OCI-LY1 (cell line): ENCODE data around the gene RSF1.
A peak's percentile ranks its signal among the peaks of the same experiment; 100 is the strongest.

Experiments used
- H2AFZ ChIP-seq: fragments of 200-600 bp; sonication (generic), shearing (Covaris generic); 2 replicates; pipeline ENCODE4 v1.6.0; 2014; ENCODE audit warnings: antibody characterized with exemption, mild to moderate bottlenecking, low read length
- H3F3A ChIP-seq: fragments of 200-600 bp; sonication (generic), shearing (Covaris generic); 2 replicates; pipeline ENCODE4 v1.6.0; 2014; ENCODE audit warnings: mild to moderate bottlenecking, antibody characterized with exemption, low read length, moderate library complexity; ENCODE audit not compliant: insufficient read depth
- H3K27ac ChIP-seq: fragments of 200-600 bp; sonication (generic); 2 replicates; pipeline ENCODE4 v1.5.1; 2014; ENCODE audit warnings: low read length, mixed run types, mild to moderate bottlenecking, low read depth; ENCODE audit not compliant: poor library complexity, severe bottlenecking
- H3K27me3 ChIP-seq: fragments of 200-600 bp; sonication (generic); 2 replicates; pipeline ENCODE4 v1.6.0; 2014; ENCODE audit warnings: antibody characterized with exemption, mild to moderate bottlenecking, low read length, moderate library complexity; ENCODE audit not compliant: insufficient read depth
- H3K36me3 ChIP-seq: fragments of 200-600 bp; sonication (generic); 2 replicates; pipeline ENCODE4 v1.6.1; 2014; ENCODE audit warnings: mild to moderate bottlenecking, antibody characterized with exemption, low read length, moderate library complexity, mixed read lengths; ENCODE audit not compliant: insufficient read depth
- H3K4me1 ChIP-seq: fragments of 200-600 bp; sonication (generic); 2 replicates; pipeline ENCODE4 v1.5.1; 2014; ENCODE audit warnings: mild to moderate bottlenecking, low read length, moderate library complexity; ENCODE audit not compliant: insufficient read depth, severe bottlenecking
- H3K4me2 ChIP-seq: fragments of 200-600 bp; sonication (generic), shearing (Covaris generic); 2 replicates; pipeline ENCODE4 v1.6.1; 2014; ENCODE audit warnings: low read length
- H3K4me3 ChIP-seq: fragments of 200-600 bp; sonication (generic); 2 replicates; pipeline ENCODE4 v1.5.1; 2014; ENCODE audit warnings: low read length, low read depth, mild to moderate bottlenecking, mixed read lengths; ENCODE audit not compliant: poor library complexity, severe bottlenecking
- H3K79me2 ChIP-seq: fragments of 200-600 bp; shearing (Covaris generic); 2 replicates; pipeline ENCODE4 v1.6.1; 2016; ENCODE audit warnings: mixed run types, low read length, mixed read lengths; ENCODE audit not compliant: insufficient read depth
- H3K9ac ChIP-seq: fragments of 200-600 bp; sonication (generic), shearing (Covaris generic); 2 replicates; pipeline ENCODE4 v1.6.1; 2014; ENCODE audit warnings: mild to moderate bottlenecking, low read length, mixed read lengths
- H3K9me2 ChIP-seq: fragments of 200-600 bp; sonication (generic), shearing (Covaris generic); 2 replicates; pipeline ENCODE4 v1.6.1; 2014; ENCODE audit warnings: low read depth, mild to moderate bottlenecking, low read length, mixed read lengths
- H3K9me3 ChIP-seq: fragments of 200-600 bp; shearing (Covaris generic); 2 replicates; pipeline ENCODE4 v1.6.1; 2014; ENCODE audit warnings: low read length, mixed read lengths
- H4K20me1 ChIP-seq: fragments of 200-600 bp; sonication (generic), shearing (Covaris generic); 2 replicates; pipeline ENCODE4 v1.6.0; 2016; ENCODE audit warnings: mild to moderate bottlenecking, low read length; ENCODE audit not compliant: insufficient read depth
- CTCF ChIP-seq: fragments of 200-600 bp; sonication (generic), shearing (Covaris generic); IDR thresholded peaks from 2 replicates; pipeline ENCODE4 v1.5.1; 2017; ENCODE audit warnings: mild to moderate bottlenecking, antibody characterized with exemption, low read length, moderate library complexity, mixed read lengths
- EZH2 ChIP-seq: fragments of 200-600 bp; sonication (generic), shearing (Covaris generic); IDR thresholded peaks from 2 replicates; pipeline ENCODE4 v1.8.0; 2017; ENCODE audit warnings: borderline replicate concordance, mixed run types, mild to moderate bottlenecking, antibody characterized with exemption, low read length, moderate library complexity, mixed read lengths

RSF1 gene

GRCh38 chr11:77820565-77821348, at the start of gene RSF1, which contains the start of gene AAMDC:
TSS of gene RSF1 (minus strand) at chr11:77820722. CDS start at chr11:77820714, 8 bp downstream.
TSS of gene AAMDC (plus strand) at chr11:77821144. CDS start at chr11:77842497, 21,353 bp downstream.
- Histone ChIP-seq H2AFZ (peak within 1 kb of the TSS; percentile 32; the same call in 1 of the 2 replicates), H3F3A (0 out of 2 replicates have a peak, but pooled peaks cover 4% of the 10 kb centered on the region), H3K79me2 (peaks cover 35% of the 10 kb centered on the region), H3K27me3 (no peaks in the 10 kb centered on the region), H3K9ac (peak within 1 kb of the TSS; percentile 85), H3K36me3 (peaks cover 19% of the 10 kb centered on the region), H3K4me3 (peak within 1 kb of the TSS; percentile 84), H3K9me3 (peaks cover 3% of the 10 kb centered on the region), H3K4me1 (peaks cover 17% of the 10 kb centered on the region), H3K4me2 (peak within 1 kb of the TSS; percentile 96), H3K27ac (peak within 1 kb of the TSS; percentile 88), H3K9me2 (no peaks in the 10 kb centered on the region), H4K20me1 (no peaks in the 10 kb centered on the region)
- TF ChIP-seq CTCF = peak; percentile 54
- no peak for TF ChIP-seq EZH2

- H3F3A ChIP-seq = no peaks in the 10 kb centered on the region
- no peak overlapping the region for H3K4me3 ChIP-seq
- H3K4me1 ChIP-seq = no peaks in the 10 kb centered on the region
- no peaks in the 10 kb centered on the region for H3K27me3 ChIP-seq
- no peaks in the 10 kb centered on the region for H3K9me3 ChIP-seq
- no peaks in the 10 kb centered on the region for H4K20me1 ChIP-seq
- H2AFZ ChIP-seq = no peak overlapping the region
- no peak overlapping the region for H3K27ac ChIP-seq
- no peak for TF ChIP-seq EZH2
- no peak for TF ChIP-seq CTCF
- no peak overlapping the region for H3K9ac ChIP-seq
- H3K9me2 ChIP-seq = no peaks in the 10 kb centered on the region
- H3K36me3 ChIP-seq = peaks cover 7% of the 10 kb centered on the region; the same call in 1 of the 2 replicates
- no peaks in the 10 kb centered on the region for H3K79me2 ChIP-seq
- no peak overlapping the region for H3K4me2 ChIP-seq
Measured at GRCh38 chr11:77868744-77869143, 48.2 kb upstream of the RSF1 start.

GRCh38 chr11:77866336-77866735, 45.8 kb upstream of the RSF1 start:
- H3K36me3 ChIP-seq = 0 out of 2 replicates have a peak, but pooled peaks cover under 1% of the 10 kb centered on the region
- no peak overlapping the region for H3K4me3 ChIP-seq
- H3K27ac ChIP-seq = no peak overlapping the region
- H3K79me2 ChIP-seq = no peaks in the 10 kb centered on the region
- no peaks in the 10 kb centered on the region for H3K9me2 ChIP-seq
- H3K9ac ChIP-seq = no peak overlapping the region
- no peaks in the 10 kb centered on the region for H3F3A ChIP-seq
- no peak overlapping the region for H2AFZ ChIP-seq
- H3K27me3 ChIP-seq = no peaks in the 10 kb centered on the region
- no peak overlapping the region for H3K4me2 ChIP-seq
- TF ChIP-seq CTCF (no peak), EZH2 (no peak)
- no peaks in the 10 kb centered on the region for H3K9me3 ChIP-seq
- no peaks in the 10 kb centered on the region for H3K4me1 ChIP-seq
- no peaks in the 10 kb centered on the region for H4K20me1 ChIP-seq
